Prostate gland (tissue), 2 donors: ENCODE measurements around the gene HSD3B1. TPM values are rescaled to one million over a fixed set of nuclear protein-coding genes. Genes with fewer than 3 reads are reported as not detected.

Experiments
- DNase-seq: peaks from one replicate; pipeline ENCODE4 v3.0.0-alpha.2; 2019; ENCODE audit warnings: low spot score
- H3K27ac ChIP-seq, 2 donors: fragments of 200-600 bp; sonication (generic); 2 replicates each; pipeline ENCODE4 v1.5.1; 2017 to 2019
- H3K27me3 ChIP-seq: fragments of 200-600 bp; sonication (generic); replicated peaks from 2 replicates; pipeline ENCODE4 v1.5.1; 2019; ENCODE audit not compliant: insufficient read depth
- H3K36me3 ChIP-seq, 2 donors: fragments of 200-600 bp; sonication (generic); 1 replicate in 1 of 2; 2 replicates in 1 of 2; pipeline versions ENCODE4 v1.5.1 to v1.8.1; 2017 to 2019
- H3K4me1 ChIP-seq: fragments of 200-600 bp; sonication (generic); replicated peaks from 2 replicates; pipeline ENCODE4 v1.5.1; 2019
- H3K4me3 ChIP-seq, 2 donors: fragments of 200-600 bp; sonication (generic); 2 replicates each; pipeline ENCODE4 v1.5.1; 2017 to 2019
- H3K9me3 ChIP-seq: fragments of 200-600 bp; sonication (generic); 2 replicates; pipeline ENCODE4 v1.5.1; 2017
- POLR2A ChIP-seq: fragments of 450-650 bp; IDR thresholded peaks from one replicate; pipeline ENCODE4 v1.6.1; 2016; ENCODE audit warnings: antibody characterized with exemption, mild to moderate bottlenecking
- POLR2AphosphoS5 ChIP-seq: sonication (generic); formaldehyde crosslinking; IDR thresholded peaks from one replicate; pipeline ENCODE4 v1.6.1; 2017; ENCODE audit warnings: antibody characterized with exemption
- WGBS: methylation state at CpG from one replicate; pipeline ENCODE4 v1.1.5; 2018; 5-methylcytosine and 5-hydroxymethylcytosine counted together
- intact Hi-C: fragments of 100-400 bp; cut with DNase I; formaldehyde crosslinking; loops from one replicate; pipeline ENCODE4 v1.14.2; 2022
- total RNA-seq, 2 donors: library from RNA; depleted of rRNA; stranded (reverse); fragments of >200 nt; gene quantifications; one replicate each; pipeline ENCODE4 v1.1.0, GENCODE V29; 2016
- TF ChIP-seq, protein P1 (sequence below), 4 experiments: fragments of 200-600 bp in 2 of 4; fragments of 450-650 bp in 2 of 4; sonication (generic) in 2 of 4; IDR thresholded peaks; 1 replicate in 3 of 4; 2 replicates in 1 of 4; pipeline ENCODE4 v1.5.1; 2016 to 2019; ENCODE audit warnings: antibody characterized with exemption in 4 of 4, mild to moderate bottlenecking in 2 of 4, moderate library complexity in 2 of 4

The HSD3B1 gene
- total RNA-seq, 2 donors from 2014 or later = not detected

- no peak for DNase-seq
- H3K27ac ChIP-seq = peak overlapping the region; percentile 25 to 36
- no peaks in the 10 kb centered on the region for H3K4me1 ChIP-seq
- TF ChIP-seq POLR2A = no peak
- peak; percentile 19 for TF ChIP-seq POLR2AphosphoS5
- TF ChIP-seq, protein P1, sequence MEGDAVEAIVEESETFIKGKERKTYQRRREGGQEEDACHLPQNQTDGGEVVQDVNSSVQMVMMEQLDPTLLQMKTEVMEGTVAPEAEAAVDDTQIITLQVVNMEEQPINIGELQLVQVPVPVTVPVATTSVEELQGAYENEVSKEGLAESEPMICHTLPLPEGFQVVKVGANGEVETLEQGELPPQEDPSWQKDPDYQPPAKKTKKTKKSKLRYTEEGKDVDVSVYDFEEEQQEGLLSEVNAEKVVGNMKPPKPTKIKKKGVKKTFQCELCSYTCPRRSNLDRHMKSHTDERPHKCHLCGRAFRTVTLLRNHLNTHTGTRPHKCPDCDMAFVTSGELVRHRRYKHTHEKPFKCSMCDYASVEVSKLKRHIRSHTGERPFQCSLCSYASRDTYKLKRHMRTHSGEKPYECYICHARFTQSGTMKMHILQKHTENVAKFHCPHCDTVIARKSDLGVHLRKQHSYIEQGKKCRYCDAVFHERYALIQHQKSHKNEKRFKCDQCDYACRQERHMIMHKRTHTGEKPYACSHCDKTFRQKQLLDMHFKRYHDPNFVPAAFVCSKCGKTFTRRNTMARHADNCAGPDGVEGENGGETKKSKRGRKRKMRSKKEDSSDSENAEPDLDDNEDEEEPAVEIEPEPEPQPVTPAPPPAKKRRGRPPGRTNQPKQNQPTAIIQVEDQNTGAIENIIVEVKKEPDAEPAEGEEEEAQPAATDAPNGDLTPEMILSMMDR (IDR thresholded peaks at IDR 0.05) = no peak
- no peaks in the 10 kb centered on the region for H3K27me3 ChIP-seq
- intact Hi-C loops = no loop called here
- WGBS = 58% methylated on average over 4 of the region's 4 CpGs
- H3K9me3 ChIP-seq = no peaks in the 10 kb centered on the region
- no peaks in the 10 kb centered on the region for H3K36me3 ChIP-seq
- H3K4me3 ChIP-seq = no peak overlapping the region
These were observed 21.8 kb upstream of the HSD3B1 start for GRCh38 chr1:119485201-119485600.

DNA sequence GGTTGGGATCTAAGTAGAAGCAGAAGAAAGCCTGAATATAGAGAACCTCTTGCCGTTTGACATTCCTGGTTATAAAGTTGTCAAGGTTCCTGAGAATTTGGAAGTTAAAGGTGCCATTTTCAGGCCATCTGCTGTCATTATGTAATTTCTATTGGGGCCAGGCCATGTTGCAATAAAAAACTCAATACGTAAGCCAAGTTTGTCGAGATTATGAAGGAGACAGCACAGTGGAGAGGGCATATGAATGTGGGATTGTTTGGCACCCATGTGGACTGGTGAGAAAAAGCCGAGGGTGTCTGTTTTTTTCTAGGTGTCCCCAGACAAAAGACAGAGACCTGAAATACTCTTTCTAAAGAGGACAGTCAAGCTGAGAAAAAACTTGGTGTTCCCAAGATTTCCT, 18.8 kb upstream of the HSD3B1 start:
- H3K9me3 ChIP-seq = no peaks in the 10 kb centered on the region
- no peak overlapping the region for H3K4me3 ChIP-seq
- WGBS = 34% methylated on average over 4 of the region's 4 CpGs
- intact Hi-C loops = no loop called here
- TF ChIP-seq POLR2AphosphoS5 (no peak), POLR2A (no peak)
- TF ChIP-seq, protein P1 (IDR thresholded peaks at IDR 0.05) = no peak
- no peak for DNase-seq
- no peaks in the 10 kb centered on the region for H3K36me3 ChIP-seq
- H3K27ac ChIP-seq = no peak overlapping the region
- no peaks in the 10 kb centered on the region for H3K27me3 ChIP-seq
- no peaks in the 10 kb centered on the region for H3K4me1 ChIP-seq

DNA sequence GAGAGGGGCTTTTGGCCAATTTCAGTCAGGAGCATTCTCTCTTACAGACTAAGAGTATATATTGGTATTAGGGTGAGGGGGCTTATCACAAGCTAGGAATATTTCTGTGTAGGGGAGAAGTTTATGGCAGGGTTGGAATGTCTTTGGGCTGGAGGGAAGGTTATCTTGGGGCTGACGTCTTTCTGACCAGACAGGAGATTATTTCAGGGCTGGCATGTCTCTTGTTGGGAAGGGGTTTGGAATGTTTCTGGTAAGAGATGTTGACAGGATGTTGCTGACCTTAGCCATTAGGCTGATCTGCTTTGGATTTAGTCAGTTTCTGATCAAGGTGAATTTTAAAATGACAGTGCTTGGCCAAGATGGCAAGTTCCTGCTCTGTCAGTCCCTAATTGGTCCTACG, 17.8 kb upstream of the HSD3B1 start:
- no peaks in the 10 kb centered on the region for H3K9me3 ChIP-seq
- H3K27me3 ChIP-seq = no peaks in the 10 kb centered on the region
- no peak for DNase-seq
- no peaks in the 10 kb centered on the region for H3K4me1 ChIP-seq
- TF ChIP-seq POLR2A (no peak), POLR2AphosphoS5 (no peak)
- TF ChIP-seq, protein P1 (IDR thresholded peaks at IDR 0.05) = no peak
- intact Hi-C loops = no loop called here
- H3K27ac ChIP-seq = no peak overlapping the region
- H3K4me3 ChIP-seq = no peak overlapping the region
- 81% methylated on average over 2 of the region's 2 CpGs for WGBS
- H3K36me3 ChIP-seq = no peaks in the 10 kb centered on the region

DNA sequence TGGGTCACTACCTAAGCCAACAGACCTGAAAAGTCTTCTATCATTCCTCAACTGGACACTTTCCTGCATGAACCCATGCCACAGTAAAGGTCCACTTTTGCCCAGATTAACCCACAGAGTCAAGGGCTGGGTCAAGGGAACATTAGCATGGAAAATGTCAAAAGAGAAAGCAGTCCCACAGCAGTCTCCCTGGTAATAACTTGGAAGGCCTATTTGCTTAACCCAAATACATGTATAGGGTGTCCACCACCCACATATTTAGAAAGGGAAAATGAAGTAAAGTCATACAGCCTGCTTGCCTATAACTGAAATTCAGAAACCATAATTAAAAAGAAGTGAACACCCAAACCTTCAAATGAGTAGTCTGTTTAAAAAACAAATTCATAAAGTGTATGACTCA, 16.1 kb upstream of the HSD3B1 start:
- TF ChIP-seq, protein P1 (IDR thresholded peaks at IDR 0.05) = no peak
- TF ChIP-seq POLR2AphosphoS5 (no peak), POLR2A (no peak)
- Histone ChIP-seq H3K4me1 (no peaks in the 10 kb centered on the region), H3K27me3 (no peaks in the 10 kb centered on the region), H3K9me3 (no peaks in the 10 kb centered on the region), H3K27ac (no peak overlapping the region), H3K4me3 (no peak overlapping the region), H3K36me3 (no peaks in the 10 kb centered on the region)
- no peak for DNase-seq
- intact Hi-C loops = no loop called here

DNA sequence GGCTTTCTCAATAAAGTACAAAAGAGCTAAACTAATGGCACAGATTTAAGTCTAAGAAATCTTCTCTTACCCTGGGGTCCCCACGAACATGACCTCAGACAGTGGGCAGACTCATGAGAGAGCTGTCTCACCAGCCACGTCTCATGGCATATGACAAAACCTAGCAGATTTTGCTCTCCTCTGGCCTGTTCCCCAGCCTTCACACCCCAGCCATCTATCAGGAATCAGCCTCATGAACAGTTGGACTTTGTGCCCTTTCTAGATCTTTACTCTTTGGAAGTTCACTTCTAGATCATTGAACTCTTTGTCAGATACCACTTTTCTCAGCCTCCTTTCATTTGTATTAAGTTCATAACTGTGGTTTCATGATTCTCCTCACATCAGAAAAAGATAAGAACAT, 14.2 kb upstream of the HSD3B1 start:
- Histone ChIP-seq H3K27ac (no peak overlapping the region), H3K4me3 (no peak overlapping the region), H3K27me3 (no peaks in the 10 kb centered on the region), H3K36me3 (no peaks in the 10 kb centered on the region), H3K4me1 (no peaks in the 10 kb centered on the region), H3K9me3 (no peaks in the 10 kb centered on the region)
- TF ChIP-seq POLR2A = no peak
- TF ChIP-seq POLR2AphosphoS5 = no peak
- TF ChIP-seq, protein P1 (IDR thresholded peaks at IDR 0.05) = no peak
- intact Hi-C loops = no loop called here
- 93% methylated on average over 2 of the region's 2 CpGs for WGBS
- no peak for DNase-seq
